Testis (tissue), 3 donors: ENCODE data around the gene ARL2BP. TPM values are rescaled to one million over a fixed set of nuclear protein-coding genes. Genes with fewer than 3 reads are reported as not detected.

Experiments used
- DNase-seq: peaks from one replicate; pipeline ENCODE4 v3.0.0-alpha.2; 2019
- H3K27ac ChIP-seq, 2 donors: fragments of 200-600 bp; sonication (generic); one replicate each; pipeline ENCODE4 v1.5.1; 2019
- H3K27me3 ChIP-seq: fragments of 200-600 bp; sonication (generic); one replicate; pipeline ENCODE4 v1.5.1; 2019
- H3K36me3 ChIP-seq: fragments of 200-600 bp; sonication (generic); one replicate; pipeline ENCODE4 v1.5.1; 2017; ENCODE audit warnings: low read depth; ENCODE audit errors: missing control alignments
- H3K4me1 ChIP-seq: fragments of 200-600 bp; sonication (generic); one replicate; pipeline ENCODE4 v1.5.1; 2019
- H3K4me3 ChIP-seq, 2 donors: fragments of 200-600 bp; sonication (generic); one replicate each; pipeline ENCODE4 v1.5.1; 2017 to 2019
- H3K9me3 ChIP-seq: fragments of 200-600 bp; sonication (generic); one replicate; pipeline ENCODE4 v1.5.1; 2017
- CTCF ChIP-seq, 3 experiments: fragments of 450-650 bp in 2 of 3; fragments of 200-600 bp in 1 of 3; sonication (generic) in 1 of 3; IDR thresholded peaks; one replicate each; pipeline ENCODE4 v1.5.1; 2016 to 2019; ENCODE audit warnings: antibody characterized with exemption in 3 of 3, mild to moderate bottlenecking in 2 of 3, moderate library complexity in 1 of 3
- POLR2A ChIP-seq: fragments of 450-650 bp; IDR thresholded peaks from one replicate; pipeline ENCODE4 v1.6.1; 2017; ENCODE audit warnings: antibody characterized with exemption, mild to moderate bottlenecking, moderate library complexity
- WGBS, 2 donors: methylation state at CpG; one replicate each; pipeline ENCODE4 v1.1.5; 2018; 5-methylcytosine and 5-hydroxymethylcytosine counted together
- intact Hi-C: fragments of 100-400 bp; cut with DNase I; formaldehyde crosslinking; loops from one replicate; pipeline ENCODE4 v1.15.1; 2023; ENCODE audit warnings: low total_unique reads
- polyA plus RNA-seq: library from polyadenylated mRNA; stranded (reverse); fragments of 350-450 nt; fragmentation: Illumina TruSeq; extraction: RNeasy Lipid Tissue Mini Kit (QIAGEN cat#74804); gene quantifications from one replicate; pipeline ENCODE4 v1.2.3, GENCODE V29; 2014; ENCODE audit warnings: low read depth, low replicate concordance; ENCODE audit not compliant: insufficient read depth
- total RNA-seq, 2 donors: library from RNA; depleted of rRNA; stranded (reverse); fragments of >200 nt; gene quantifications; one replicate each; pipeline ENCODE4 v1.2.3, GENCODE V29; 2016

Gene ARL2BP
- total and polyA plus RNA-seq, 3 donors from 2014 or later = 88.8 to 128 (median 92.4) TPM

- Histone ChIP-seq H3K27me3 (no peaks in the 10 kb centered on the region), H3K27ac (no peak overlapping the region), H3K4me3 (no peak overlapping the region), H3K4me1 (peaks cover 28% of the 10 kb centered on the region), H3K36me3 (no peaks in the 10 kb centered on the region), H3K9me3 (no peaks in the 10 kb centered on the region)
- peak; percentile 9 for DNase-seq
- TF ChIP-seq POLR2A (no peak), CTCF (IDR thresholded peaks at IDR 0.05) (no peak)
- WGBS, 2 donors = 93% methylated on average over 9 of the region's 9 CpGs
- intact Hi-C loops = no loop called here
These were observed 16.7 kb downstream of the ARL2BP start for GRCh38 chr16:57261806-57262205.

- no peak overlapping the region for H3K4me3 ChIP-seq
- peak; percentile 16 for DNase-seq
- intact Hi-C loops = no loop called here
- WGBS, 2 donors = 57 to 70% methylated on average over 3 to 17 of the region's 17 CpGs
- peak overlapping the region in 1 of 2 donors; percentile 24 for H3K27ac ChIP-seq
- peaks cover 38% of the 10 kb centered on the region for H3K4me1 ChIP-seq
- no peaks in the 10 kb centered on the region for H3K36me3 ChIP-seq
- H3K9me3 ChIP-seq = no peaks in the 10 kb centered on the region
- H3K27me3 ChIP-seq = no peaks in the 10 kb centered on the region
- no peak for TF ChIP-seq CTCF (IDR thresholded peaks at IDR 0.05)
- no peak for TF ChIP-seq POLR2A
These were observed 17.9 kb downstream of the ARL2BP start for GRCh38 chr16:57262841-57263540.

GRCh38 chr16:57263541-57264351, 18.7 kb downstream of the ARL2BP start:
- intact Hi-C loops = no loop called here
- no peak for DNase-seq
- no peaks in the 10 kb centered on the region for H3K36me3 ChIP-seq
- no peaks in the 10 kb centered on the region for H3K9me3 ChIP-seq
- H3K27ac ChIP-seq = no peak overlapping the region
- TF ChIP-seq CTCF (IDR thresholded peaks at IDR 0.05) (no peak), POLR2A (no peak)
- H3K4me1 ChIP-seq = peaks cover 46% of the 10 kb centered on the region
- H3K27me3 ChIP-seq = no peaks in the 10 kb centered on the region
- H3K4me3 ChIP-seq = no peak overlapping the region
- WGBS, 2 donors = 67 to 92% methylated on average over 12 to 18 of the region's 18 CpGs

GRCh38 chr16:57264381-57264780, 19.3 kb downstream of the ARL2BP start:
- DNase-seq = no peak
- no peak for TF ChIP-seq POLR2A
- TF ChIP-seq CTCF (IDR thresholded peaks at IDR 0.05) = no peak
- 85 to 87% methylated on average over 8 of the region's 8 CpGs for WGBS, 2 donors

More at GRCh38 chr16:57264381-57264780, 19.3 kb downstream of the ARL2BP start:
- no peak overlapping the region for H3K4me3 ChIP-seq
- H3K27ac ChIP-seq = no peak overlapping the region
- peaks cover 51% of the 10 kb centered on the region for H3K4me1 ChIP-seq
- no peaks in the 10 kb centered on the region for H3K9me3 ChIP-seq
- H3K36me3 ChIP-seq = no peaks in the 10 kb centered on the region
- intact Hi-C loops = no loop called here
- H3K27me3 ChIP-seq = no peaks in the 10 kb centered on the region
